ENCODE measurements around the gene MTARC1.

MTARC1 gene

GRCh38 chr1:220833436-220833835 lies 46.7 kb downstream of the MTARC1 start:
- DNase-seq (ENCODE audit: low spot score), result no peak

GRCh38 chr1:220834155-220834870 lies 47.6 kb downstream of the MTARC1 start:
- DNase-seq (ENCODE audit: low spot score), result no peak
